DND-41 (cell line): ENCODE measurements around the gene PITPNC1.

ENCODE experiments used
- EZH2 ChIP-seq: IDR thresholded peaks from 3 replicates; pipeline ENCODE4 v1.6.1; 2012; ENCODE audit warnings: borderline replicate concordance, low read depth, mild to moderate bottlenecking, moderate library complexity, low read length, inconsistent platforms; ENCODE audit not compliant: severe bottlenecking
- TF ChIP-seq, protein P1 (sequence below): IDR thresholded peaks from 2 replicates; pipeline ENCODE4 v1.5.1; 2012; ENCODE audit warnings: borderline replicate concordance, low read length, moderate library complexity, mild to moderate bottlenecking; ENCODE audit not compliant: poor library complexity, severe bottlenecking; ENCODE audit errors: extremely low read depth

DNA sequence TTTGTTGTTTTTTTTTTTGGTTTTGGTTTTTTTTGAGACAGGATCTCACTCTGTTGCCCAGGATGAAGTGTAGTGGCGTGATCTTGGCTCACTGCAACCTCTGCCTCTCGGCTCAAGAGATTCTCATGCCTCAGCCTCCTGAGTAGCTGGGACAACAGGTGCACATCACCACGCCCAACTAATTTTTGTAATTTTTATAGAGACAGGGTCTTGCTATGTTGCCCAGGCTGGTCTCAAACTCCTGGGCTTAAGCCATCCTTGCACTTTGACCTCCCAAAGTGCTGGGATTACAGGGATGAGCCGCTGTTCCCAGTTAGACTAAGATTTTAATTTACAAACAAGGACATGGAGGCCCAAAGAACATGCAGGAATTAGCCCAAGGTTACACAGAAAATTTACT, 248.9 kb downstream of the PITPNC1 start:
- TF ChIP-seq, protein P1, sequence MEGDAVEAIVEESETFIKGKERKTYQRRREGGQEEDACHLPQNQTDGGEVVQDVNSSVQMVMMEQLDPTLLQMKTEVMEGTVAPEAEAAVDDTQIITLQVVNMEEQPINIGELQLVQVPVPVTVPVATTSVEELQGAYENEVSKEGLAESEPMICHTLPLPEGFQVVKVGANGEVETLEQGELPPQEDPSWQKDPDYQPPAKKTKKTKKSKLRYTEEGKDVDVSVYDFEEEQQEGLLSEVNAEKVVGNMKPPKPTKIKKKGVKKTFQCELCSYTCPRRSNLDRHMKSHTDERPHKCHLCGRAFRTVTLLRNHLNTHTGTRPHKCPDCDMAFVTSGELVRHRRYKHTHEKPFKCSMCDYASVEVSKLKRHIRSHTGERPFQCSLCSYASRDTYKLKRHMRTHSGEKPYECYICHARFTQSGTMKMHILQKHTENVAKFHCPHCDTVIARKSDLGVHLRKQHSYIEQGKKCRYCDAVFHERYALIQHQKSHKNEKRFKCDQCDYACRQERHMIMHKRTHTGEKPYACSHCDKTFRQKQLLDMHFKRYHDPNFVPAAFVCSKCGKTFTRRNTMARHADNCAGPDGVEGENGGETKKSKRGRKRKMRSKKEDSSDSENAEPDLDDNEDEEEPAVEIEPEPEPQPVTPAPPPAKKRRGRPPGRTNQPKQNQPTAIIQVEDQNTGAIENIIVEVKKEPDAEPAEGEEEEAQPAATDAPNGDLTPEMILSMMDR = no peak
- no peak for TF ChIP-seq EZH2
